ENCODE data around the gene PILRA. TPM values are rescaled to one million over a fixed set of nuclear protein-coding genes. Genes with fewer than 3 reads are reported as not detected.

The PILRA gene
- total and polyA plus RNA-seq, 10 of the 15 experiments (the other 5 are each of a cell fraction or from before 2014, with no cell fraction given) = 6.6 to 43.3 (median 11.5) TPM

DNA sequence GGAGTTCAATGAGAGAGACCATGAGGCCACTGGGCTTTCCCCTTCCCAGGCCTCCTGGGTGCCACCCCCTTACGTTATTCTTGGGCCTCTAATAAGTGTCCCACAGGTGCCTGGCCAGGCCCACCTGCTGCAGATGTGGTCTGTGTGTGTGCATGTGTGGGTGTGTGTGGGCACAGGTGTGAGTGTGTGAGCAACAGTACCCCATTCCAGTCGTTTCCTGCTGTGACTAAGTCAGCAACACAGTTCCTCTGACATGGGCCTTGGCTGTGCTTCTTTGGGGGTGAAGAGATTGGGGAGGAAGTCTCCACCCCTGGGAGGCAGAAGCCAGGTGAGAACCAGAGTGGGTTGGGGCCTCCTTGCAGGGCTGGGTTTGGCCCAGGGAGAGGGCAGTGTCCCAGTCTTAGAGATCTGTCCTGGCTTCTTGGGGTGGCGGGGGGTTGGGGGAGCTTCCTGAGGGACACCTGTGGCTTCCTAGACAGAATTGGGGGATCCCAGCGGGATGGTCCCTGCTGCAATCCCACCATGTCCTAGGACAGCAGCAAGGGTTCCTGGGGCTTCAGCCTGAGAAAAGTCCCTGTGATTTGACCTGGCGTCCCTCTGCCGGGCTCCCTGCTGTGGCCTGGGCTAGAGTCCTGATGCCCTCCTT lies 19.5 kb upstream of the PILRA start (continued):
- TF ChIP-seq, protein P1, sequence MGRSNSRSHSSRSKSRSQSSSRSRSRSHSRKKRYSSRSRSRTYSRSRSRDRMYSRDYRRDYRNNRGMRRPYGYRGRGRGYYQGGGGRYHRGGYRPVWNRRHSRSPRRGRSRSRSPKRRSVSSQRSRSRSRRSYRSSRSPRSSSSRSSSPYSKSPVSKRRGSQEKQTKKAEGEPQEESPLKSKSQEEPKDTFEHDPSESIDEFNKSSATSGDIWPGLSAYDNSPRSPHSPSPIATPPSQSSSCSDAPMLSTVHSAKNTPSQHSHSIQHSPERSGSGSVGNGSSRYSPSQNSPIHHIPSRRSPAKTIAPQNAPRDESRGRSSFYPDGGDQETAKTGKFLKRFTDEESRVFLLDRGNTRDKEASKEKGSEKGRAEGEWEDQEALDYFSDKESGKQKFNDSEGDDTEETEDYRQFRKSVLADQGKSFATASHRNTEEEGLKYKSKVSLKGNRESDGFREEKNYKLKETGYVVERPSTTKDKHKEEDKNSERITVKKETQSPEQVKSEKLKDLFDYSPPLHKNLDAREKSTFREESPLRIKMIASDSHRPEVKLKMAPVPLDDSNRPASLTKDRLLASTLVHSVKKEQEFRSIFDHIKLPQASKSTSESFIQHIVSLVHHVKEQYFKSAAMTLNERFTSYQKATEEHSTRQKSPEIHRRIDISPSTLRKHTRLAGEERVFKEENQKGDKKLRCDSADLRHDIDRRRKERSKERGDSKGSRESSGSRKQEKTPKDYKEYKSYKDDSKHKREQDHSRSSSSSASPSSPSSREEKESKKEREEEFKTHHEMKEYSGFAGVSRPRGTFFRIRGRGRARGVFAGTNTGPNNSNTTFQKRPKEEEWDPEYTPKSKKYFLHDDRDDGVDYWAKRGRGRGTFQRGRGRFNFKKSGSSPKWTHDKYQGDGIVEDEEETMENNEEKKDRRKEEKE (IDR thresholded peaks at IDR 0.05) = no peak
- TF ChIP-seq, protein P2, sequence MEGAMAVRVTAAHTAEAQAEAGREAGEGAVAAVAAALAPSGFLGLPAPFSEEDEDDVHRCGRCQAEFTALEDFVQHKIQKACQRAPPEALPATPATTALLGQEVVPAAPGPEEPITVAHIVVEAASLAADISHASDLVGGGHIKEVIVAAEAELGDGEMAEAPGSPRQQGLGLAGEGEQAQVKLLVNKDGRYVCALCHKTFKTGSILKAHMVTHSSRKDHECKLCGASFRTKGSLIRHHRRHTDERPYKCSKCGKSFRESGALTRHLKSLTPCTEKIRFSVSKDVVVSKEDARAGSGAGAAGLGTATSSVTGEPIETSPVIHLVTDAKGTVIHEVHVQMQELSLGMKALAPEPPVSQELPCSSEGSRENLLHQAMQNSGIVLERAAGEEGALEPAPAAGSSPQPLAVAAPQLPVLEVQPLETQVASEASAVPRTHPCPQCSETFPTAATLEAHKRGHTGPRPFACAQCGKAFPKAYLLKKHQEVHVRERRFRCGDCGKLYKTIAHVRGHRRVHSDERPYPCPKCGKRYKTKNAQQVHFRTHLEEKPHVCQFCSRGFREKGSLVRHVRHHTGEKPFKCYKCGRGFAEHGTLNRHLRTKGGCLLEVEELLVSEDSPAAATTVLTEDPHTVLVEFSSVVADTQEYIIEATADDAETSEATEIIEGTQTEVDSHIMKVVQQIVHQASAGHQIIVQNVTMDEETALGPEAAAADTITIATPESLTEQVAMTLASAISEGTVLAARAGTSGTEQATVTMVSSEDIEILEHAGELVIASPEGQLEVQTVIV (IDR thresholded peaks at IDR 0.05; ENCODE audit: borderline replicate concordance, partially characterized antibody) = no peak
- peak; percentile 61; the same call in 1 of the 2 replicates for TF ChIP-seq ATF7 (IDR thresholded peaks at IDR 0.05; ENCODE audit: low read depth)
- TF ChIP-seq MEF2A (IDR thresholded peaks at IDR 0.05; ENCODE audit: insufficient read depth, low read depth, low read length) = no peak
- TF ChIP-seq, protein P3, sequence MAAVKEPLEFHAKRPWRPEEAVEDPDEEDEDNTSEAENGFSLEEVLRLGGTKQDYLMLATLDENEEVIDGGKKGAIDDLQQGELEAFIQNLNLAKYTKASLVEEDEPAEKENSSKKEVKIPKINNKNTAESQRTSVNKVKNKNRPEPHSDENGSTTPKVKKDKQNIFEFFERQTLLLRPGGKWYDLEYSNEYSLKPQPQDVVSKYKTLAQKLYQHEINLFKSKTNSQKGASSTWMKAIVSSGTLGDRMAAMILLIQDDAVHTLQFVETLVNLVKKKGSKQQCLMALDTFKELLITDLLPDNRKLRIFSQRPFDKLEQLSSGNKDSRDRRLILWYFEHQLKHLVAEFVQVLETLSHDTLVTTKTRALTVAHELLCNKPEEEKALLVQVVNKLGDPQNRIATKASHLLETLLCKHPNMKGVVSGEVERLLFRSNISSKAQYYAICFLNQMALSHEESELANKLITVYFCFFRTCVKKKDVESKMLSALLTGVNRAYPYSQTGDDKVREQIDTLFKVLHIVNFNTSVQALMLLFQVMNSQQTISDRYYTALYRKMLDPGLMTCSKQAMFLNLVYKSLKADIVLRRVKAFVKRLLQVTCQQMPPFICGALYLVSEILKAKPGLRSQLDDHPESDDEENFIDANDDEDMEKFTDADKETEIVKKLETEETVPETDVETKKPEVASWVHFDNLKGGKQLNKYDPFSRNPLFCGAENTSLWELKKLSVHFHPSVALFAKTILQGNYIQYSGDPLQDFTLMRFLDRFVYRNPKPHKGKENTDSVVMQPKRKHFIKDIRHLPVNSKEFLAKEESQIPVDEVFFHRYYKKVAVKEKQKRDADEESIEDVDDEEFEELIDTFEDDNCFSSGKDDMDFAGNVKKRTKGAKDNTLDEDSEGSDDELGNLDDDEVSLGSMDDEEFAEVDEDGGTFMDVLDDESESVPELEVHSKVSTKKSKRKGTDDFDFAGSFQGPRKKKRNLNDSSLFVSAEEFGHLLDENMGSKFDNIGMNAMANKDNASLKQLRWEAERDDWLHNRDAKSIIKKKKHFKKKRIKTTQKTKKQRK (IDR thresholded peaks at IDR 0.05; ENCODE audit: low read depth, low read length) = no peak
- peak; percentile 30 to 63; a peak in 2 of 4 replicates for TF ChIP-seq BHLHE40 (IDR thresholded peaks at IDR 0.05; ENCODE audit: borderline replicate concordance in 1 of 2, low read depth in 2 of 2, low read length in 1 of 2)
- no peak for TF ChIP-seq KDM1A (IDR thresholded peaks at IDR 0.05; ENCODE audit: borderline replicate concordance)
- peak; percentile 50; the same call in 1 of the 2 replicates for TF ChIP-seq DPF2 (IDR thresholded peaks at IDR 0.05)
- TF ChIP-seq FOXK2 (IDR thresholded peaks at IDR 0.05) = no peak
- TF ChIP-seq CEBPB (IDR thresholded peaks at IDR 0.05; ENCODE audit: borderline replicate concordance in 1 of 2, low read depth in 2 of 2, low read length in 2 of 2) = no peak
- TF ChIP-seq, protein P4, sequence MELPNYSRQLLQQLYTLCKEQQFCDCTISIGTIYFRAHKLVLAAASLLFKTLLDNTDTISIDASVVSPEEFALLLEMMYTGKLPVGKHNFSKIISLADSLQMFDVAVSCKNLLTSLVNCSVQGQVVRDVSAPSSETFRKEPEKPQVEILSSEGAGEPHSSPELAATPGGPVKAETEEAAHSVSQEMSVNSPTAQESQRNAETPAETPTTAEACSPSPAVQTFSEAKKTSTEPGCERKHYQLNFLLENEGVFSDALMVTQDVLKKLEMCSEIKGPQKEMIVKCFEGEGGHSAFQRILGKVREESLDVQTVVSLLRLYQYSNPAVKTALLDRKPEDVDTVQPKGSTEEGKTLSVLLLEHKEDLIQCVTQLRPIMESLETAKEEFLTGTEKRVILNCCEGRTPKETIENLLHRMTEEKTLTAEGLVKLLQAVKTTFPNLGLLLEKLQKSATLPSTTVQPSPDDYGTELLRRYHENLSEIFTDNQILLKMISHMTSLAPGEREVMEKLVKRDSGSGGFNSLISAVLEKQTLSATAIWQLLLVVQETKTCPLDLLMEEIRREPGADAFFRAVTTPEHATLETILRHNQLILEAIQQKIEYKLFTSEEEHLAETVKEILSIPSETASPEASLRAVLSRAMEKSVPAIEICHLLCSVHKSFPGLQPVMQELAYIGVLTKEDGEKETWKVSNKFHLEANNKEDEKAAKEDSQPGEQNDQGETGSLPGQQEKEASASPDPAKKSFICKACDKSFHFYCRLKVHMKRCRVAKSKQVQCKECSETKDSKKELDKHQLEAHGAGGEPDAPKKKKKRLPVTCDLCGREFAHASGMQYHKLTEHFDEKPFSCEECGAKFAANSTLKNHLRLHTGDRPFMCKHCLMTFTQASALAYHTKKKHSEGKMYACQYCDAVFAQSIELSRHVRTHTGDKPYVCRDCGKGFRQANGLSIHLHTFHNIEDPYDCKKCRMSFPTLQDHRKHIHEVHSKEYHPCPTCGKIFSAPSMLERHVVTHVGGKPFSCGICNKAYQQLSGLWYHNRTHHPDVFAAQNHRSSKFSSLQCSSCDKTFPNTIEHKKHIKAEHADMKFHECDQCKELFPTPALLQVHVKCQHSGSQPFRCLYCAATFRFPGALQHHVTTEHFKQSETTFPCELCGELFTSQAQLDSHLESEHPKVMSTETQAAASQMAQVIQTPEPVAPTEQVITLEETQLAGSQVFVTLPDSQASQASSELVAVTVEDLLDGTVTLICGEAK (IDR thresholded peaks at IDR 0.05; ENCODE audit: borderline replicate concordance) = no peak
- TF ChIP-seq EGR1 (IDR thresholded peaks at IDR 0.05; ENCODE audit: borderline replicate concordance in 1 of 2, low read depth in 2 of 2, low read length in 2 of 2) = no peak
- TF ChIP-seq TCF3 (IDR thresholded peaks at IDR 0.05; ENCODE audit: borderline replicate concordance, insufficient read depth, low read depth, low read length) = 0 out of 2 replicates have a peak, but pooled peaks have one; percentile 68
